Measurements from ENCODE around the gene CDH22.

Gene CDH22

GRCh38 chr20:46316984-46317684 lies 8.8 kb upstream of the CDH22 start:
- no peak for DNase-seq

- DNase-seq = no peak
Measured at GRCh38 chr20:46315311-46315710, 7.0 kb upstream of the CDH22 start.

- DNase-seq = no peak
Measured at GRCh38 chr20:46312945-46313861, 4.9 kb upstream of the CDH22 start.

- peak; percentile 66 for DNase-seq
Measured at GRCh38 chr20:46312075-46312944, 4.0 kb upstream of the CDH22 start.

- DNase-seq = no peak
Measured at GRCh38 chr20:46311719-46312074, 3.4 kb upstream of the CDH22 start.

GRCh38 chr20:46311039-46311650 lies 2.8 kb upstream of the CDH22 start:
- DNase-seq = no peak

- no peak for DNase-seq
Measured at GRCh38 chr20:46309945-46310344, 1.6 kb upstream of the CDH22 start.

- DNase-seq = no peak
Measured at GRCh38 chr20:46307999-46308257, 370 bp downstream of the CDH22 start.

GRCh38 chr20:46307139-46307998 lies 929 bp downstream of the CDH22 start:
- peak; percentile 83 for DNase-seq

- no peak for DNase-seq
Measured at GRCh38 chr20:46306743-46307138, 1.6 kb downstream of the CDH22 start.

GRCh38 chr20:46305973-46306360 lies 2.3 kb downstream of the CDH22 start:
- DNase-seq = no peak

GRCh38 chr20:46305331-46305972 lies 2.8 kb downstream of the CDH22 start:
- DNase-seq = peak; percentile 28

- DNase-seq = no peak
Measured at GRCh38 chr20:46304852-46305251, 3.4 kb downstream of the CDH22 start.

GRCh38 chr20:46304361-46304760 lies 3.9 kb downstream of the CDH22 start:
- DNase-seq = no peak

- DNase-seq = no peak
Measured at GRCh38 chr20:46303176-46303956, 4.9 kb downstream of the CDH22 start.

- DNase-seq = no peak
Measured at GRCh38 chr20:46302106-46302505, 6.2 kb downstream of the CDH22 start.

GRCh38 chr20:46300281-46300680 lies 8.0 kb downstream of the CDH22 start:
- DNase-seq = no peak

GRCh38 chr20:46299078-46299477 lies 9.2 kb downstream of the CDH22 start:
- DNase-seq = no peak

- DNase-seq = no peak
Measured at GRCh38 chr20:46298374-46298773, 9.9 kb downstream of the CDH22 start.

- DNase-seq = no peak
Measured at GRCh38 chr20:46296526-46297250, 11.6 kb downstream of the CDH22 start.

All from NCI-H2171 treated with DMSO at 0.1 percent for 48 hours (cell line).